OCI-LY7 (cell line): ENCODE measurements around the gene VPS45.

Experiments used
- CTCF ChIP-seq: fragments of 200-600 bp; sonication (generic); conservative IDR thresholded peaks from 2 replicates; pipeline ENCODE4 v1.5.1; 2014; ENCODE audit warnings: mild to moderate bottlenecking, antibody characterized with exemption, low read length, moderate library complexity, mixed read lengths
- EZH2phosphoT487 ChIP-seq: fragments of 200-600 bp; sonication (generic); IDR thresholded peaks from 2 replicates; pipeline ENCODE4 v1.6.1; 2018; ENCODE audit warnings: low read depth, borderline replicate concordance, mild to moderate bottlenecking, mixed run types, antibody characterized with exemption, low read length, moderate library complexity, mixed read lengths

DNA sequence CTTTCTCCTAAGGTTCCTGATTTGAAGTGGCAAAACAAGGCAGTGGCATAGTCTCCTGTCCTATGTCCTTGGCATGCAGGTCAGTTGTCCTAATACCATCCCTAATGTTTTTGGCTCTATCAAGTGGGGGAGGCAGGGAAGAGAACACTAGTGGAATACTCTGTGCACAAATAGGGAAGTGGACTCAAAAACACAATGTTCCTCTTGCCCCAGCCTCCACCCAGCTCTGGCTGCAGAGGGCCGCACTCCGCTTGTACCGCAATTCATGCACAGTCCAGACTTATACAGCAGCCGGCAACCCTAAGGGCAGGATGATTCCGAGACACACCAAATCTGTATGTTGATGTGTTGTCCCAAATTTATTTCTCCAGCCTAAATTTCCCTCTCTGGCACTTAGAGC lies 96.6 kb downstream of the VPS45 start:
- no peak for TF ChIP-seq CTCF
- no peak for TF ChIP-seq EZH2phosphoT487
